Colonic mucosa (tissue), 4 donors: ENCODE results near the gene GABRA5. TPM values are rescaled to one million over a fixed set of nuclear protein-coding genes. Genes with fewer than 3 reads are reported as not detected.

ENCODE experiments used
- DNase-seq: peaks from one replicate; pipeline ENCODE4 v3.0.0-alpha.2; 2020
- H3K27ac ChIP-seq: fragments of 200-600 bp; one replicate; pipeline ENCODE4 v1.8.0; 2021
- H3K27me3 ChIP-seq: fragments of 200-600 bp; one replicate; pipeline ENCODE4 v1.8.0; 2021
- H3K36me3 ChIP-seq: fragments of 200-600 bp; one replicate; pipeline ENCODE4 v1.8.0; 2021
- H3K4me1 ChIP-seq: fragments of 200-600 bp; one replicate; pipeline ENCODE4 v1.8.0; 2021; ENCODE audit warnings: mild to moderate bottlenecking
- H3K4me3 ChIP-seq: fragments of 200-600 bp; one replicate; pipeline ENCODE4 v1.8.0; 2021
- H3K9ac ChIP-seq, 2 donors: one replicate each; pipeline ENCODE4 v1.7.0; 2013; ENCODE audit warnings: control low read depth in 2 of 2, low read depth in 2 of 2, low read length in 2 of 2
- H3K9me3 ChIP-seq: fragments of 200-600 bp; one replicate; pipeline ENCODE4 v1.8.0; 2021
- CTCF ChIP-seq: fragments of 200-600 bp; IDR thresholded peaks from one replicate; pipeline ENCODE4 v1.8.0; 2022; ENCODE audit warnings: antibody characterized with exemption, mild to moderate bottlenecking
- intact Hi-C: fragments of 100-400 bp; cut with DNase I; formaldehyde crosslinking; loops from one replicate; pipeline ENCODE4 v1.14.1; 2022
- total RNA-seq, 2 donors: library from RNA; stranded (reverse); fragmentation: NEBNext Ultra II Directional in 1 of 2; extraction: Animal tissue kit (Norgen Biotek cat#: 25700) in 1 of 2; gene quantifications; one replicate each; pipeline ENCODE4 v1.2.1, GENCODE V29; 2021
- donor health status: healthy.
- donor health status: DM: no; HTN: no; CAD: no.
- donor health status: DM: no; HTN: no; CAD: no.

Gene GABRA5
- total RNA-seq, 2 donors from 2014 or later = not detected

GRCh38 chr15:26941489-26941888 lies 74.6 kb downstream of the GABRA5 start:
- DNase-seq = no peak
- Histone ChIP-seq H3K27me3 (no peaks in the 10 kb centered on the region), H3K36me3 (no peaks in the 10 kb centered on the region), H3K9ac (no peak overlapping the region), H3K9me3 (no peaks in the 10 kb centered on the region), H3K4me3 (no peak overlapping the region), H3K27ac (no peak overlapping the region), H3K4me1 (no peaks in the 10 kb centered on the region)
- intact Hi-C loops = no loop called here
- TF ChIP-seq CTCF = no peak

GRCh38 chr15:26943866-26944265 lies 77.0 kb downstream of the GABRA5 start:
- no peaks in the 10 kb centered on the region for H3K4me1 ChIP-seq
- intact Hi-C loops = no loop called here
- H3K27ac ChIP-seq = no peak overlapping the region
- no peak overlapping the region for H3K4me3 ChIP-seq
- TF ChIP-seq CTCF = no peak
- H3K9me3 ChIP-seq = no peaks in the 10 kb centered on the region
- H3K27me3 ChIP-seq = no peaks in the 10 kb centered on the region
- H3K36me3 ChIP-seq = no peaks in the 10 kb centered on the region
- no peak overlapping the region for H3K9ac ChIP-seq
- no peak for DNase-seq

GRCh38 chr15:26945046-26945445 lies 78.2 kb downstream of the GABRA5 start:
- H3K9me3 ChIP-seq = no peaks in the 10 kb centered on the region
- no peaks in the 10 kb centered on the region for H3K4me1 ChIP-seq
- no peak overlapping the region for H3K4me3 ChIP-seq
- H3K9ac ChIP-seq = no peak overlapping the region
- no peaks in the 10 kb centered on the region for H3K36me3 ChIP-seq
- no peak overlapping the region for H3K27ac ChIP-seq
- TF ChIP-seq CTCF = no peak
- no peaks in the 10 kb centered on the region for H3K27me3 ChIP-seq
- intact Hi-C loops = no loop called here
- DNase-seq = no peak

- Histone ChIP-seq H3K27me3 (no peaks in the 10 kb centered on the region), H3K9me3 (peaks cover 3% of the 10 kb centered on the region), H3K9ac (no peak overlapping the region), H3K4me1 (no peaks in the 10 kb centered on the region), H3K4me3 (no peak overlapping the region), H3K36me3 (no peaks in the 10 kb centered on the region), H3K27ac (no peak overlapping the region)
- no peak for DNase-seq
- TF ChIP-seq CTCF = no peak
- intact Hi-C loops = loop anchor here (5.0 kb wide), 1 partner anchor 33 kb away; no protein-coding TSS in a partner anchor
Observed at GRCh38 chr15:26950001-26950400, 83.1 kb downstream of the GABRA5 start.

- no peak for DNase-seq
- intact Hi-C loops = loop anchor here (5.0 kb wide), 1 partner anchor 37 kb away; no protein-coding TSS in a partner anchor
- no peak for TF ChIP-seq CTCF
- no peaks in the 10 kb centered on the region for H3K27me3 ChIP-seq
- no peak overlapping the region for H3K9ac ChIP-seq
- H3K4me1 ChIP-seq = no peaks in the 10 kb centered on the region
- H3K9me3 ChIP-seq = peaks cover 3% of the 10 kb centered on the region
- H3K27ac ChIP-seq = no peak overlapping the region
- no peak overlapping the region for H3K4me3 ChIP-seq
- no peaks in the 10 kb centered on the region for H3K36me3 ChIP-seq
Observed at GRCh38 chr15:26954403-26954802, 87.5 kb downstream of the GABRA5 start.
